Stimulated activated CD8-positive, alpha-beta memory T cell treated with anti-CD3 and anti-CD28 coated beads, Interleukin-4, amount 100 ng/mL, for 24 hours (primary cell): Measurements from ENCODE around the gene IL6.
"Not testable (repeated sequence)": the region's sequence is repeated elsewhere in the genome, so short reads cannot be mapped to it uniquely, and the experiment has no call there.

ENCODE experiments used
- DNase-seq: peaks from one replicate; pipeline ENCODE4 v3.0.0-alpha.2; 2020; ENCODE audit warnings: low read depth

IL6 gene

DNA sequence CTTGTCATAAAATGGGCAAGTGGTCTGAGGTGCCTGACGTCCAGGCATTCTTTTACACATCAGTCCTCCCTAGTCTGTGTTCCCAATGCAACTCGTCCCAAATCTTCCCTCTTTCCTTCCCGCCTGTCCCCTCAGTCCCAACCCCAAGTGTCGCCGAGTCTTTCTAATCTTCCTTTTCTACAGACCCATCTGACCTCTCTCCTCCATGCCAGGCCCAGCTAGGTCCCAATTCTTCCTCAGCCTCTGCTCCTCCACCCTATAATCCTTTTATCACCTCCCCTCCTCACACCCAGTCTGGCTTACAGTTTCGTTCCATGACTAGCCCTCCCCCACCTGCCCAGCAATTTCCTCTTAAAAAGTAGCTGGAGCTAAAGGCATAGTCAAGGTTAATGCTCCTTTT, 22.3 kb upstream of the IL6 start:
- DNase-seq = not testable (repeated sequence)

DNA sequence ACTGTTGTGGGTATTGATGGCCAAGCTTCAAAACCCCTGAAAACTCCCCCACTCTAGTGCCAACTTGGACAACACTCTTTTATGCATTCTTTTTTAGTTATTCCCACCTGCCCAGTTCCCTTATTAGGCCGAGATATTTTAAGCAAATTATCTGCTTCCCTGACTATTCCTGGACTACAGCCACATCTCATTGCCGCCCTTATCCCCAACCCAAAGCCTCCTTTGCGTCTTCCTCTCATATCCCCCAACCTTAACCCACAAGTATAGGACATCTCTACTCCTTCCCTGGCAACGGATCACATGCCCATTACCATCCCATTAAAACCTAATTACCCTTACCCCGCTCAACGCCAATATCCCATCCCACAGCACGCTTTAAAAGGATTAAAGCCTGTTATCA, 21.1 kb upstream of the IL6 start:
- not testable (repeated sequence) for DNase-seq

DNA sequence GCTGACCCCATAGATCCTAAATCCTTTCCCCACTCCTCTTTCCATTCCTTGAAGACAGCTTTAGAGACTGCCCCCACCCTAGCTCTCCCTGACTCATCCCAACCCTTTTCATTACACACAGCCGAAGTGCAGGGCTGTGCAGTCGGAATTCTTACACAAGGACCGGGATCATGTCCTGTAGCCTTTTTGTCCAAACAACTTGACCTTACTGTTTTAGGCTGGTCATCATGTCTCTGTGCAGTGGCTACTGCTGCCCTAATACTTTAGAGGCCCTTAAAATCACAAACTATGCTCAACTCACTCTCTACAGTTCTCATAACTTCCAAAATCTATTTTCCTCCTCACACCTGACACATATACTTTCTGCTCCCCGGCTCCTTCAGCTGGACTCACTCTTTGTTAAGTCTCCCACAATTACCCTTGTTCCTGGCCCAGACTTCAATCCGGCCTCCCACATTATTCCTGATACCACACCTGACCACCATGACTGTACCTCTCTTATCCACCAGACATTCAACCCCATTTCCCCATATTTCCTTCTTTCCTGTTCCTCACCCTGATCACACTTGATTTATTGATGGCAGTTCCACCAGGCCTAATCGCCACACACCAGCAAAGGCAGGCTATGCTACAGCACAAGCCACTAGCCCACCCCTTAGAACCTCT, 19.8 kb upstream of the IL6 start:
- DNase-seq = not testable (repeated sequence)

DNA sequence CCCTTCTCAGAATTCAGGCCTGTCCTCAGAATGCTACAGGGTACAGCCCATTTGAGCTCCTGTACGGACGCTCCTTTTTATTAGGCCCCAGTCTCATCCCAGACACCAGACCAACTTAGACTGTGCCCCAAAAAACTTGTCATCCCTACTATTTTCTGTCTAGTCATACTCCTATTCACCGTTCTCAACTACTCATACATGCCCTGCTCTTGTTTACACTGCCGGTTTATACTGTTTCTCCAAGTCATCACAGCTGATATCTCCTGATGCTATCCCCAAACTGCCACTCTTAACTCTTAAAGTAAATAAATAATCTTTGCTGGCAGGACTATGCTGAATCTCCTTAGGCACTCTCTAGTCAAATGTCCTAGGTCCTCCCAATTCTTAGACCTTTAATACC, 18.8 kb upstream of the IL6 start:
- not testable (repeated sequence) for DNase-seq

DNA sequence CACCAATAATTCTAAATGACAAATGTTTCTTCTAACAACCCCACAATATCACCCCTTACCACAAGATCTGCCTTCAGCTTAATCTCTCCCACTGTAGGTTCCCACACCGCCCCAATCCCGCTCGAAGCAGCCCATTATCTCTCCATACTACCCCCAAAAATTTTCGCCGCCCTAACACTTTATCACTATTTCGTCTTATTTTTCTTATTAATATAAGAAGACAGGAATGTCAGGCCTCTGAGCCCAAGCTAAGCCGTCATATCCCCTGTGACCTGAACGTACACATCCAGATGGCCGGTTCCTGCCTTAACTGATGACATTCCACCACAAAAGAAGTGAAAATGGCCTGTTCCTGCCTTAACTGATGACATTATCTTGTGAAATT, 18.3 kb upstream of the IL6 start:
- not testable (repeated sequence) for DNase-seq

DNA sequence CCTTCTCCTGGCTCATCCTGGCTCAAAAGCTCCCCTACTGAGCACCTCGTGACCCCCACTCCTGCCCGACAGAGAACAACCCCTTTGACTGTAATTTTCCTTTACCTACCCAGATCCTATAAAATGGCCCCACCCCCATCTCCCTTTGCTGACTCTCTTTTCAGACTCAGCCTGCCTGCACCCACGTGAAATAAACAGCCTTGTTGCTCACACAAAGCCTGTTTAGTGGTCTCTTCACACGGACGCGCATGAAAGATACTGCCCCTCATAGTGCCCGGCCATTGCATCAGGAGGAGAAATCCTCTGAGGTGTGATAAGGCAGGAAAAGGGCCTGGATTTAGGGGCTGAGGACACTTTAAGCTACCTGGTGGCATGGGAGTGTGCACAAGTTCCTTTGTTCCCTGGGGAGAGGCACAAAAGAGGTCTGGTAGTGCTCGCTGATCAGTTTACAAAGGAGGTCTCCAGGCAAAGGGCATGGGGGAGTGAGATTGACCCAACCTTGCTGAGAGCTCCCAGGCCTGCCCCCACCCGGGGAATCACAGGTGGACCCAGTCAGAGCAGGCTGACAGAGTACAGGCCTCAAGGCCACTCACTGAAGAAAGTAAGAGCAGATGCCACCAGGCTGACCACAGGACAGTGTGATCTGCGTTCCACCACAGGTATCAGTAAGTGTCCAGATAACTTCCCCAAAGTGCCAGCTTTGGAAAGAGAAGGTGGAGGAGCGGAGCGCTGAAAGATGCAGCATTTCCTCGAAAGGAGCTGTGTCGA, 17.8 kb upstream of the IL6 start:
- DNase-seq = not testable (repeated sequence)

DNA sequence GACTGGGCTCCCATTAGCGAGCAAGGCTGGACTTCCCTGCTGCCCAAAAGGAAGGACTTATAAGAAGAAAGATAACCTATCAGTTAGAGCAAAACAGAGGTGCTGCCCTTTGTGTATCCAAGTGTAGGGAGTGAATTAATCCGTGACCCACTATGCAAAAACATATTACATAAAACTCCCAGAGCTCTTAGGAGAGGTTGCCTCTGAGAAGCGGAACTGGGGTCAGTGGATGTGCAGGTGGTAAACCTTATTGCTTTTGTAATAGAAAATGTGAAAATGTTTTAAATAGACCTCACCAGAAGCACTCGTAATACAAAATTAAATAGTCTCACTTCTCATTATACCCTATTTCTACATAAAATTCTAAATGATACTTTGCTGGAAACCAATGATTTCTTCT, 17.1 kb upstream of the IL6 start:
- DNase-seq = no peak

DNA sequence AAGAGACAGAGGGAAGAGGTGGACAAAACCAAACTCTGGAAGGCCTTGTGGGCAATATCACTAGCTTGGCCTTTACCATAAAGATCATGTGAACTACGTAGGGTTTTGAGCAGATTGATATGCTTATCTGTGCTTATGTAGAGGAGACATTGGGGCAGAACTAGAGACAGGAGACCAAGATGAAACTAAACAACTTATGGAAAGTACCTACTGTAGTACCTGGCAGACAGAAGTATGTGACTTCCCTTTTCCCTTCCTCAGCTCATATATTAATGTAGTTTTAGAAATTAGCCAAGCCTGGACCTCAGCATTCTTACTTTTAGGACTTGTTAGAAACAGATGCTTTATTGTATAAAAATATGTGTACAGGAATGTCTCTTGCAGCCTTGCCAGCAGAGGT, 14.0 kb upstream of the IL6 start:
- DNase-seq = no peak

DNA sequence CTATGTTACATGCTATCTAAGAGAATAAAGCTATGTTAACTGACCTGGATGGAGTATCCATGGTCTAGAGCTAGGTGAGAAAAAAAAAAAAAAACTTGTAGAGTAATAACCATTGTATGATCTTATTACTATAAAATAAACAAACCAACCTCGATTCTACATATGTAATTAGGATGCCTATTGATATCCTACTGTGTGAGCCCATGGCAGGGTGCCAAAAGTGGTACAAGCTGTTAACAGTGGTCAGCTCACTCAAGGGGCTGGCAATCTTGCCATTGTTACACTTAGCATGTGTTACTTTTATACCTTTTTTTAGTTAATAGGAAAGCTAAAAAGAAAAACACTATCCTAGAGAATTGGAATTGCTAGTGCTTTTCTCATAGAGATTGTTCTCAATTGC, 13.5 kb upstream of the IL6 start:
- DNase-seq = no peak

DNA sequence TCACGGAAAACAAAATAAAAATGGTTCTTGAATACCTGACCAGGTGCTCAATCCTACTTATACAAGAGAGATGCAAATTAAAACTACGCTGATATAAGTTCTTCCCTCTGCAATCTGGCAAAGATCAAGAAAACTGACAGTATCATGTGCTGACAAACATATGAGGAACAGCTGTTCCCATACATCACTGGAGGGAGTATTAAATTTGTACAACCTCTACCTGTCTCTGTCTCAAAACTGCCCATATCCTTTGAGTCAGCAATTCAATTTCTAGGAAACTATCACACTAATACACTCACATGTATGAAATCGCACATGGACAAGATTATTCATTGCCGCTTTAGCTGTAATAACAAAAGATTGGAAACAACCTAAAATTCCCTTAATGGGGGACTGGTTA, 11.0 kb upstream of the IL6 start:
- no peak for DNase-seq

DNA sequence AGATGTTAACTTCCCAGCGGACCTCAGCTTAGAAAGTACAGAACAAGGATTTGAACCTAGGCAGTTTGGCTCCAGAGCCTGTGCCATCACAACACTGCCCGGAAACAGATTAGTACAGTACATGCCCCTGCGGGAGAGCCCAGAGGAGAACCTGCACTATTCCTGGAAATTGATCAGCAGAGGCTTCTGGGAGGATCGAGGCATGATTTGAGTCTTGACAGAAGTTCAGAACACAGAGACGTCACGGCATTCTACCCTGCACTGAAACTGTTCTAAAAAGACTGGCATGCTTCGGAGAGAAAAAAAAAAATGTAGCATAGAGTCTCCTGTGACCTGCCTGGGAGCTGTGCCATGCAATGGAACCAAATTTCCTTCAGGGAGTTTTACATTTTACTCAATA, 9.2 kb upstream of the IL6 start:
- no peak for DNase-seq

DNA sequence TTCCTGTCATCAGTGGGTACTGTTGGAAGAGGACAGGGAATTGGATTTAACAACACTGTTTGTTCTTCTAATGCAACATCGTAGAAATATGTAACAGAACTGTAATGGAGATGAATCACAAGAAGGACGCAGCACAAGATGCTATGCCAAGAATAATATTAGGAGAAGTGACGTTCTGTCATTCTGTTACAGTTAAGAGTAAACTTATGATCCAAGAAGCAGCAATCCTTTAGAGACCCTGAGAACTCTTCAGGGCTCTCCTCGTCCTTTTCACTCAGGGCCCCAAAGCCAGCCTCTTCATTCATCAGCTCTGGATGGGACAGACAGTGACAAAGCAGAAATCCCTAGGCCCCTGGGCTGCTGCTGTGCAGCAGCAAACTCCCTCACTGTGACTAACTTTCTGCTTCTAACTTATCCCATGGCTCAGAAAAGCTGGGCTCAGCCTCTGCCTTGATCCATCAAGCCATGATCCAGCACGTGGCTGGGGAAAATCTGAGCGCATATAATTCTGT, 8.7 kb upstream of the IL6 start:
- DNase-seq = no peak

DNA sequence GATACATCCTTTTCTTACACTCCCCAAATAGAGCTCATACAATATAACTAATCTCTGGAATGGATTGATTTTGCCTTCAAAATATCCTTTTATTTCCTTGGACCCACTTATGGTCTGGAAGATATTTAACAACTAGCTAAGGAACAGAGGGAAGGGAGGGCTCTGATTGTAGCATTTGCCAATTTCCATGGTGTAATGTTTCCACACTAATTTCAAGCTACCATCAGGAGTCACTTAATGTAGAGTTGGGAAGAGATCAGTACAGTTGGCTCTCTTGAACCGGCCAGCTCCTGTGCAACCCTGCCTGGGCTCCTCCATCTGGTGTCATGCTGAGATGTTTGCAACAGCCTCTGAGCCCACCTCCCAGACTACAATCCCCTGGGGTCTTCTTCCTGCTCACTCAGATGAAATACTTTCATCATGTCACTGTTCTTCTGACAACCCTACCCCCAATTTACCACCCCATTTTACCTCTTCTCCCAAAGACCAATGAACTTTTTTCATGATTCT, 8.0 kb upstream of the IL6 start:
- no peak for DNase-seq

DNA sequence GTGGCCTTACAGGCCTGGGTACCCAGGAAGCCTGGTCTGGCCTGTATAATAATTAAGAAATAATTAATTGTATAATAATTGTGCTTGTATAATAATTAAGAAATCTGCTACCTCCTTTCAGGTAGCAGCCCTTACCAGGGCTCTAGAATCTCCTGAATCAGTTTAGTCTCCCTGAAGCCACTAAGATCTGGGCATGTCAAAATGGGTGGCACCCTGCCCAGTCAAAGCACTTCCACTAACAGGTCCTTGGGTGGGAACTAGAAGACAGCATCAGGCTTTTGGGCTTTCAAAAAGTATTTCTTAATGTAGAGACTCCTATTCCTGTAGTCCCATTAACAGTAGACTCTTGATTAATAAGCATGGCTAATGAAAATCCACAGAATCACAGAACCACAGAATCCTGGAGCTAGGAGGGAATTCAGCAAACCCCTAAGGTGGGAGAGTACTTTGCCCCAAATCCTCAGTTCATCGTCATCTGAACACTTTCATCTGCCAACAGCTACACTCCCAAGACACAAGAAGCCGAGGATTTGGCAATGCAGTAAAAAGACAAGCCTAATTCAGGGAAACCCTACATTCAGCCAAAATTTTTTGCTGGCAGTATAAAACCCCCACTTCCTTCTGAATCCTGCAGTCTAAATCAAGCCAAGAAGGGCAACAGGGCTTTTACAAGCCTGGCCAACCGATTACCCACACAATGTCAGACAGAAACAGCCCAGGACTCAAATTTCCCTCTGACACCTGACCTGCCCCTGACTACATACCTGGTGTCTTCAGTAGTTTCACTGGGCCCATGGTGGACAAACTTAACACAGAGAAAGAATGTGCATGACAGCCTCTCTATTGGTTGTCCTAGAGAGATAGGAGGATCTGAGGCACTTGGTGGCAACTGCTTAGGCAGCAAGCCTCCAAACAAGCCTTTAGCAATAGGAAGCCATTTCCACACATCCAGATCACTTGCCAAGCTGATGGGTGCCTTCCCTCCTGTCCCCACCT, 5.9 kb upstream of the IL6 start:
- DNase-seq = no peak

DNA sequence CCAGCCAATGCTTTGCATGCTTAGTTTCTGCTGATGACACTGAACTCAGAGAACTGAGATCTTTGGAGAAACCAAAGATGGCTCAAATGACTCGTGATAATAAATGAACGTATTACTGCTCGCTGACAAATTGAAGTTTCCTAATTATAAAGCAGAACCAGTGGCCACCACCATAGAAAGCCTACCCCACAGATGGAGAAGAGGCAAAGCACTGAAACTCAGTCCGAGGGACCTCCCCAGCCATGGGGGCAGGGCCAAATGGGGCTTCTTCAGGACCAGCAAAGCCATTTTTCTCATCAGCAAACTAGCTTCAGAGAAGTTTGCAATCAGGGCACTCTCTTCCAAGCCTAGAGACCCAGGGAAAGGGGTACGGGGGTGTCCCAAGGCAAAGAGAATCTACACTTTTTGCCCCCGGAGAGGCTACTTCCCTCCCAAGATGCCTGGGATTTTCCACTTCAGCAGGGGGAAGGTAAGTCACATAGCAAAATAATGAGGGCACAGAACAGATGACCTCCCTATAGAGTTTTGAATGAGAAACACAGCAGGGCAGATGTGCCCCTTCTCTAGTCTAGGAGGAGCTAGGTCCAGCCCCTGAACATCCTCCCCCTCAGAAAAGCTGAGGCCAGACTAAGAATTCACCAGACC, 4.3 kb upstream of the IL6 start:
- no peak for DNase-seq

DNA sequence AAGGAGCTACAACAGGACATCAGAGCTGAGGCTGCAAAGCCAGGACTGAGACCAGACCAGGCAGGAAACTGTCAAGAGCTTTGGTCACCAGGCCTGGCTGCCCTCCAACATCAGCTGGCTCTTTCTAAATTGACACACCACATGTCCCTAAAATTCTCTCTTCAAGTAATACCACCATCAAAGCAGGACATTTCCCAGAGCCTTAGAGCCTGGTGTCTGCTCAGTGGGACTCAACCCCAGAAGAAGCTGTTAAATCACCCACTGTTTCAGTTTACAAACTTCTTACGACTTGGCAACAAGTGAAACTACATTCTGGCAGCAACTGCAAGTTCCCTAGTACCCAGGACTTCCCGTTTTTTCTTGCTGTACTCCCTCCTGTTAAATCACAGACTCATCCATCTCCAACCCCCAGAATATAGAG, 3.8 kb upstream of the IL6 start:
- DNase-seq = no peak

DNA sequence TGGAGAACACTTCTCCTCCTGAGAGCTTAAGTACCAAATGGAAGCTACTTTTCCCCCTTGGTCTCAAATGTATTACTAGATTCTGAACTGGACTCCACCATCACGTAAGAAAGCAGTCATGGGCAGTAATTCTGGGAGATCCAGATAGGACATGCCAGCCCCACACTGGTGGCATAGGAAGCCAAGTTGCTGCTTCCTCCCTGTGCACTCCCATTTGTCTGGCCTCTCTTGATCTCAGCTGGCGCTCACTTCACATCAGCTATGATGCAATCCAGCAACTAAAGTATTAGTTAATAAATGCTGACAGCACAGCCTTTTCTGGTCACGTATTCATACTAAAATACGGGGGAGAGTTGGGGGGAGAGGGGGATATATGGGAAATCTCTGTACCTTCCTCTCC, 3.4 kb upstream of the IL6 start:
- DNase-seq = no peak

DNA sequence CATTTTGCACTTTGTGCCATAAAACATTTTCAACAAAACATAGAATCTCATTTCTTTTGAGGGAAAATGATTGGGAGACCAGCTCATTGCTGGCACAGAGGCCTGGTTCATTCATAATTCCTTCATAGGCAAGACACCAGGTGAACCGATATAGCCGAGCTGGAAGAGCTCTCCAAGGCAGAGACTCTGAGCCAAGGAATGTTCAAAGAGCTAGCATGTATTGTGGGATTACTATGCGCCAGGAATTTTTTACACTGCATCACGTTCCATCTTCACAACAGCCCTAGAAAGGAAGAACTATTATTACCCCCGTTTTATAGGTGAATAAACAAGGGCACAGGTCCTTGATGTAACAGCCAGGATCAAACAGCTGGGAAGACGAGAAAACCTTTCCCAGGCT, 2.1 kb upstream of the IL6 start:
- no peak for DNase-seq

DNA sequence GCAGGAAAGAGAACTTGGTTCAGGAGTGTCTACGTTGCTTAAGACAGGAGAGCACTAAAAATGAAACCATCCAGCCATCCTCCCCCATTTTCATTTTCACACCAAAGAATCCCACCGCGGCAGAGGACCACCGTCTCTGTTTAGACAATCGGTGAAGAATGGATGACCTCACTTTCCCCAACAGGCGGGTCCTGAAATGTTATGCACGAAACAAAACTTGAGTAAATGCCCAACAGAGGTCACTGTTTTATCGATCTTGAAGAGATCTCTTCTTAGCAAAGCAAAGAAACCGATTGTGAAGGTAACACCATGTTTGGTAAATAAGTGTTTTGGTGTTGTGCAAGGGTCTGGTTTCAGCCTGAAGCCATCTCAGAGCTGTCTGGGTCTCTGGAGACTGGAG, 1.4 kb upstream of the IL6 start:
- DNase-seq = no peak

DNA sequence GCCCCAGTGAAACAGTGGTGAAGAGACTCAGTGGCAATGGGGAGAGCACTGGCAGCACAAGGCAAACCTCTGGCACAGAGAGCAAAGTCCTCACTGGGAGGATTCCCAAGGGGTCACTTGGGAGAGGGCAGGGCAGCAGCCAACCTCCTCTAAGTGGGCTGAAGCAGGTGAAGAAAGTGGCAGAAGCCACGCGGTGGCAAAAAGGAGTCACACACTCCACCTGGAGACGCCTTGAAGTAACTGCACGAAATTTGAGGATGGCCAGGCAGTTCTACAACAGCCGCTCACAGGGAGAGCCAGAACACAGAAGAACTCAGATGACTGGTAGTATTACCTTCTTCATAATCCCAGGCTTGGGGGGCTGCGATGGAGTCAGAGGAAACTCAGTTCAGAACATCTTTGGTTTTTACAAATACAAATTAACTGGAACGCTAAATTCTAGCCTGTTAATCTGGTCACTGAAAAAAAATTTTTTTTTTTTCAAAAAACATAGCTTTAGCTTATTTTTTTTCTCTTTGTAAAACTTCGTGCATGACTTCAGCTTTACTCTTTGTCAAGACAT, 574 bp upstream of the IL6 start:
- peak; percentile 30 for DNase-seq

DNA sequence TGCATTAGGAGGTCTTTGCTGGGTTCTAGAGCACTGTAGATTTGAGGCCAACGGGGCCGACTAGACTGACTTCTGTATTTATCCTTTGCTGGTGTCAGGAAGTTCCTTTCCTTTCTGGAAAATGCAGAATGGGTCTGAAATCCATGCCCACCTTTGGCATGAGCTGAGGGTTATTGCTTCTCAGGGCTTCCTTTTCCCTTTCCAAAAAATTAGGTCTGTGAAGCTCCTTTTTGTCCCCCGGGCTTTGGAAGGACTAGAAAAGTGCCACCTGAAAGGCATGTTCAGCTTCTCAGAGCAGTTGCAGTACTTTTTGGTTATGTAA, 675 bp downstream of the IL6 start:
- DNase-seq = no peak
